ENCODE data around the gene SMAD5.

Gene SMAD5

GRCh38 chr5:136191304-136192014 lies 58.8 kb downstream of the SMAD5 start:
- no peak for DNase-seq (ENCODE audit: low spot score in 2 of 2)
- Mint-ChIP-seq H3K4me3 (no peak overlapping the region), H3K27me3 (peaks cover 22% of the 10 kb centered on the region)

GRCh38 chr5:136192015-136192525 lies 59.4 kb downstream of the SMAD5 start:
- H3K27ac Mint-ChIP-seq = no peak overlapping the region
- ATAC-seq (ENCODE audit: low read depth) (no peak), DNase-seq (ENCODE audit: low spot score in 2 of 2) (no peak)
- peaks cover 24% of the 10 kb centered on the region for H3K27me3 Mint-ChIP-seq
- H3K9me3 Mint-ChIP-seq = no peaks in the 10 kb centered on the region
- peaks cover 17% of the 10 kb centered on the region for H3K36me3 Mint-ChIP-seq
- no peaks in the 10 kb centered on the region for H3K4me1 Mint-ChIP-seq
- no peak overlapping the region for H3K4me3 Mint-ChIP-seq

More at GRCh38 chr5:136191304-136192014, 58.8 kb downstream of the SMAD5 start:
- H3K27ac Mint-ChIP-seq = no peak overlapping the region
- no peak for ATAC-seq (ENCODE audit: low read depth)
- no peaks in the 10 kb centered on the region for H3K9me3 Mint-ChIP-seq
- H3K36me3 Mint-ChIP-seq = peaks cover 20% of the 10 kb centered on the region
- H3K4me1 Mint-ChIP-seq = no peaks in the 10 kb centered on the region

DNA sequence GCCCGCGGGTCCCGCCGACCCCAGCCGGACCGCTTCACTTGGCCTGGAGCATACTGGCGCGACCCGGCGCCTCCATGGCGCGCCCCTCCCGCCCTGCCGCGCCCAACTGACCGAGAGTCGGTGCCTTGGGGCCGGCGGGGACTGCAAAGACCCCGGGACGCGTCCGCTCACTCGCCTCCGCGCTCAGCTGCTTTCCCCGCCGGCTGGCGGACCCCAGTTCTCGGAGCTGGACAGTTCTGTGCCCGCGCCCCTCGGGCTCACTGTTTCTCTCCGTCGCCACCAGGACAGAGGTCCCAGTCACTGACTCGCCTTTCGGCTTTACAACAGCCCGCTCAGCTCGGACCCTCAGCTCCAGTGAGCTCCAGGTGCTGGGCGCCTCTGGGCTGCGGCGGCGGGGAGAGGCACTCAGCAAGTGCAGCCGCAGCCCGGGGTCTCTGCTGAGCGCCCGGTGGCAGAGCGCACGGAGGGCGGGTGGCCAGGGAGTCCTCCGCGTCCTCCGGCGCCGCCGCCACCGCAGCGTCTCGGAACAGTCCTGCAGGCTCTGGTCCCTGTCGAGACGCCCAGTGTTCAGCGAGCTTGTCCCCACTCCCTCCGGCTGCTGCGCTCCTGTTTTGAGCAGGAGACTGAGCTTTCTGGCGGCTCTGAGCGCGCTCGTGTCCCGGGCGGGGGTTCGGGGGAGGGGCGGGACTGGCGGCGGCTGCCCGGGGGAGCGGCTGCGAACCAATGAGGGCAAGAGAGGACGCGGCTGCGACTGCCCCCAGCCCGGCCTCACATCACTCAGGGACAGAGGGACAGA lies 60.1 kb downstream of the SMAD5 start, which contains the start of gene SMIM32:
TSS of gene SMIM32 (minus strand) at position 637 of the 796 bp plus-strand sequence. CDS start 638 bp downstream, outside the sequence.
- Mint-ChIP-seq H3K36me3 (peaks cover 12% of the 10 kb centered on the region), H3K9me3 (no peaks in the 10 kb centered on the region), H3K27me3 (peaks cover 24% of the 10 kb centered on the region), H3K27ac (no peak within 1 kb of the TSS), H3K4me1 (no peaks in the 10 kb centered on the region), H3K4me3 (no peak within 1 kb of the TSS)
- DNase-seq (ENCODE audit: low spot score in 2 of 2) (no peak), ATAC-seq (ENCODE audit: low read depth) (no peak)

- Mint-ChIP-seq H3K9me3 (no peaks in the 10 kb centered on the region), H3K36me3 (peaks cover 7% of the 10 kb centered on the region)
- no peak for ATAC-seq (ENCODE audit: low read depth)
Measured at GRCh38 chr5:136193322-136193935, 60.8 kb downstream of the SMAD5 start.

GRCh38 chr5:136194576-136194975 lies 61.9 kb downstream of the SMAD5 start:
- H3K36me3 Mint-ChIP-seq = no peaks in the 10 kb centered on the region

More at GRCh38 chr5:136193322-136193935, 60.8 kb downstream of the SMAD5 start:
- Mint-ChIP-seq H3K4me1 (no peaks in the 10 kb centered on the region), H3K27me3 (peaks cover 26% of the 10 kb centered on the region), H3K4me3 (no peak overlapping the region), H3K27ac (no peak overlapping the region)
- DNase-seq (ENCODE audit: low spot score in 2 of 2) = no peak

DNA sequence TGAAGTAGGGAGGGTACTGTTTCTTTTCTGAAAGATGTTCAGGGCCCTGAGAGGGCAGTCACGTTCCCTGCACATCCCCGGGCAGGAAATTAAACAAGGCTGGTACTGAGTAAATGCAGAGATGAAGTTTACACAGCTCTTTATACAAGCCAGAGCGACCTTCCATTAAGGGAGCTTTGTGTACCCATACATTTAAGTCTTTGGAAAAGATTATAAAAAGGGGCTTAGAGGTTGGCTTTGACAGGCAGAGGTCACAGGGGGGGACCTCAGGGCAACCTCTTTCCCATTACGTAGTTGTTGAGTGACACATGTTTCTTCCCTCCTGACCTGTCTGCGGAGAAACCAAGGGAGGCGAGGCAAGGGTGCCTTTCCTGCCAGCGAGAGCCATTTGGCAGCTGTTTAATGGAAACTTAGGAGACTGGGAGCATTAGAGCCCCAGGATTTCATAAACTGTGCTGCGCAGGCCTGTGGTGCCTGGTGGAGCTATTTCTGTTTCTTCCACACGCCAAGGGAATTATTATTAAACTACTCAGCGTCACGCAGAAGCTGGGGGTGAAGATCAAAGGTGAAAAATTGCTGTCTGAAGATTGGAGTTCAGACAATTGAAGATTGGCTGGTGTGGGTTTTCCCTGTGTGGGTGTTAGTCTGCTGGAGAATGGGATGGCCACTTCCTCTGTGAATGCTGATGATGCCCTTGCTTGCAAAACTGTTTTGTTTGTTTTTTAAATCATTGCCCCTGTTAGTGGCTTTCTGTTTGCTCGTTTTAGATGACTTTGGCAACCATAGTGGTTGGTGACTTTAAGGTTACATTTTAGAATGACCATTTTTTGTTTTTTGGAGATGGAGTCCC lies 63.6 kb downstream of the SMAD5 start:
- no peaks in the 10 kb centered on the region for H3K4me1 Mint-ChIP-seq
- peaks cover 26% of the 10 kb centered on the region for H3K27me3 Mint-ChIP-seq

More at GRCh38 chr5:136194576-136194975, 61.9 kb downstream of the SMAD5 start:
- H3K4me1 Mint-ChIP-seq = no peaks in the 10 kb centered on the region
- H3K27me3 Mint-ChIP-seq = peaks cover 26% of the 10 kb centered on the region
- H3K4me3 Mint-ChIP-seq = no peak overlapping the region
- DNase-seq (ENCODE audit: low spot score in 2 of 2) (no peak), ATAC-seq (ENCODE audit: low read depth) (no peak)
- H3K27ac Mint-ChIP-seq = no peak overlapping the region
- H3K9me3 Mint-ChIP-seq = no peaks in the 10 kb centered on the region

DNA sequence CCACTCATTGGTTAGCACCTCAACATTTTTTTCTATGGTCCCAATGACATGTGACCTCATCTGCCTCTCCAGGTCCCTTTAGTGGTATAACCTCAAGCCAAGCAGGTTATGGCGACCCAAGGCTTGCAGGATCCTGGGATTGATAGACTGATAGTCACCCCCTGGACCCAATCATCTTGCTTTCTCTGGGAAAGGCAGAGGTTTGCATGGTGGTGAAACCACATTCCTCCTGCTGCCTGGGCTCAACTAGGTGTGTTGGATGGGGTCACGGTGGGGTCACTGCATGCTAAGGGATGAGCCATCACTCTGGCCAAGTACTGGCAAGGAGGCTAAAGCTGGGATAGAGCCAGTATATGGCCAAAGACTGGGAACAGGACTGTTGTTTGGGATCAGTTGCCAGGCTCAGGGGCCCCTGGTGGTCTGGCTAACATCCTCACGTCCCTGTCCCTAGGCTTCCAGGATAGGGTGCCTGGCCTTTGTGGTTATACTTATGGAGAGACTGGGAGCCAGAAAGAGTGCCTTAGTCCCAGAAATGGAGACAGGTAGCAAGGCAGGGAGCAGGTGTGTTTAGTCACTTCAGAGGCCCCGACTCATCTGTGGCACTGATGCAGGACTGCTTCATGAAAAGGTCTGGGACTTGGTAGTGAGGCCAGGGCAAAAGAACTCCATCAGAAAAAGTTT lies 65.0 kb downstream of the SMAD5 start:
- no peaks in the 10 kb centered on the region for H3K9me3 Mint-ChIP-seq
- DNase-seq (ENCODE audit: low spot score in 2 of 2) (no peak), ATAC-seq (ENCODE audit: low read depth) (no peak)
- H3K36me3 Mint-ChIP-seq = no peaks in the 10 kb centered on the region
- peaks cover 23% of the 10 kb centered on the region for H3K27me3 Mint-ChIP-seq
- H3K4me3 Mint-ChIP-seq = no peak overlapping the region
- H3K27ac Mint-ChIP-seq = no peak overlapping the region
- no peaks in the 10 kb centered on the region for H3K4me1 Mint-ChIP-seq

More for the DNA sequence above, 63.6 kb downstream of the SMAD5 start:
- DNase-seq (ENCODE audit: low spot score in 2 of 2) = no peak
- no peak overlapping the region for H3K4me3 Mint-ChIP-seq
- ATAC-seq (ENCODE audit: low read depth) = no peak
- no peaks in the 10 kb centered on the region for H3K9me3 Mint-ChIP-seq
- H3K27ac Mint-ChIP-seq = no peak overlapping the region
- no peaks in the 10 kb centered on the region for H3K36me3 Mint-ChIP-seq

DNA sequence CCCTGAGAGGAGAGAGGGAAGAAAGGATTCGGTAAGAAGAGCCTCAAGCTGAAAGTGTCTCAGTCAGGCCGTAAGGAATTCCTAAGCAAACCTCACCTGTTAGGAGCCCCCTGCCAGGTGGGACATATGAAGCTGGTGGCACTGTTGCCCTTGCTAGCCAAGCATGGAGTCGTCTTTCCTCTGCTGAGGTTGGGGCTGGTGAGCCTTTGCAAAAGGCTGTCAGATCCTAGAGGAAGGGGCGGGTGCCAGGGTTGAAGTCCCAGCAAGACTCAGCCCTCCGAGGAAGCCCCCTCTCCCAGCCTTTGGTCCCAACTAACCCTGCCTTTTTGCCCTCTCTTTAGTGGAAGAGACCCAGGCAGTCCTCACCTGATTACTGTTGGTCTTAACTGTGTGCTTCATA lies 65.8 kb downstream of the SMAD5 start:
- no peak for DNase-seq (ENCODE audit: low spot score in 2 of 2)
- H3K4me3 Mint-ChIP-seq = no peak overlapping the region
- no peaks in the 10 kb centered on the region for H3K9me3 Mint-ChIP-seq
- no peaks in the 10 kb centered on the region for H3K4me1 Mint-ChIP-seq
- no peak overlapping the region for H3K27ac Mint-ChIP-seq
- ATAC-seq (ENCODE audit: low read depth) = no peak
- H3K36me3 Mint-ChIP-seq = no peaks in the 10 kb centered on the region
- peaks cover 24% of the 10 kb centered on the region for H3K27me3 Mint-ChIP-seq

- Mint-ChIP-seq H3K36me3 (no peaks in the 10 kb centered on the region), H3K4me3 (no peak overlapping the region), H3K9me3 (no peaks in the 10 kb centered on the region), H3K4me1 (no peaks in the 10 kb centered on the region), H3K27ac (no peak overlapping the region), H3K27me3 (peaks cover 23% of the 10 kb centered on the region)
- no peak for DNase-seq (ENCODE audit: low spot score in 2 of 2)
- no peak for ATAC-seq (ENCODE audit: low read depth)
Measured at GRCh38 chr5:136199408-136199807, 66.8 kb downstream of the SMAD5 start.

GRCh38 chr5:136200130-136200529 lies 67.5 kb downstream of the SMAD5 start:
- no peak overlapping the region for H3K4me3 Mint-ChIP-seq
- peaks cover 19% of the 10 kb centered on the region for H3K27me3 Mint-ChIP-seq
- no peaks in the 10 kb centered on the region for H3K36me3 Mint-ChIP-seq
- no peak overlapping the region for H3K27ac Mint-ChIP-seq
- DNase-seq (ENCODE audit: low spot score in 2 of 2) (no peak), ATAC-seq (ENCODE audit: low read depth) (no peak)
- no peaks in the 10 kb centered on the region for H3K4me1 Mint-ChIP-seq
- H3K9me3 Mint-ChIP-seq = no peaks in the 10 kb centered on the region

- DNase-seq (ENCODE audit: low spot score in 2 of 2) = no peak
- Mint-ChIP-seq H3K27me3 (peaks cover 17% of the 10 kb centered on the region), H3K9me3 (no peaks in the 10 kb centered on the region), H3K4me1 (no peaks in the 10 kb centered on the region), H3K36me3 (no peaks in the 10 kb centered on the region), H3K27ac (no peak overlapping the region), H3K4me3 (no peak overlapping the region)
- no peak for ATAC-seq (ENCODE audit: low read depth)
Measured at GRCh38 chr5:136200761-136201160, 68.1 kb downstream of the SMAD5 start.

- H3K27me3 Mint-ChIP-seq = peaks cover 13% of the 10 kb centered on the region
- H3K4me3 Mint-ChIP-seq = no peak overlapping the region
- H3K27ac Mint-ChIP-seq = no peak overlapping the region
- no peaks in the 10 kb centered on the region for H3K9me3 Mint-ChIP-seq
- ATAC-seq (ENCODE audit: low read depth) (no peak), DNase-seq (ENCODE audit: low spot score in 2 of 2) (no peak)
- H3K36me3 Mint-ChIP-seq = no peaks in the 10 kb centered on the region
- no peaks in the 10 kb centered on the region for H3K4me1 Mint-ChIP-seq
Measured at GRCh38 chr5:136201870-136202269, 69.2 kb downstream of the SMAD5 start.
